NCI-H2171 (cell line): Measurements from ENCODE around the gene CUTA.

Experiments
- DNase-seq: peaks from one replicate; lab custom pipeline; 2025; lab: John Stamatoyannopoulos, UW

The CUTA gene

DNA sequence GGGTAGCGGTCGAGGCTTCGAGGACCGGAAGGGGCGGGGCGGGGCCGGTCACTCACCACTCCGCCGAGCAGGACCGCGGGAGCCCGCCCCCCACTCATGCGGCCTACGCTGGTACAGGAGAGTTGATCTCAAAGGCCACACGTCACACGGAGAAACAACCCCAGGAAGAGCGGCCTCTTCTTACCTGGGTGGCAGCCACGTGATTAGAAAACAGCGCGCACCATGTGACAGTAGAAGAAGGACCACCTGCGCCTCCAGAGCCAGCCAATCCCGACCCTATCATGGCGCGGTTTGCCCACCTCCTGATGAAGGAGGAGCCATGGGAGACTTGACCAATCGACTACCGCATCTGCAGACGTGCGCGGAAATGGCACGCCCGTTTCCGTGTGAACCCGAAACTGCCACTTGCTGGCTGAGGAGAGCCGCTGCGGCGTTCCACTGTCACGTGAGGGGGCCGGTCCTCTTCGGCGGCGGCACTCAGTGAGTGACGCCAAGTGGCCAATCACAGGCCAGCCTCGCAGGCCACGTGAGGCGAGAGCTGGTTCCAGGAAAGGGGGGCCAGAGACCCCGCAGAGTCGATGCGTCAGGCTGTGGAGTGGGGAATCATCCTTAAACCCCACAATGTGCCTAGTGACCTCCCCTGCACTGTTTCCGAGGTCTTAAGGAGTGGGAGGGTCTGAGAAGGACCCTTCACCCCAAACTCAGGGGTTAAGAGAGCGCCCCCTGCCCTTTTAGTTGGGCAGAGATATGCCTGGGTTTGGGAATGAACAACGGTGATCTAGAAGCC lies at the start of gene CUTA:
Gene CUTA, minus strand, starts transcription at position 205 of the 787 bp plus-strand sequence. Its CDS starts 107 bp downstream, at position 98.
- DNase-seq, result peak; percentile 99

DNA sequence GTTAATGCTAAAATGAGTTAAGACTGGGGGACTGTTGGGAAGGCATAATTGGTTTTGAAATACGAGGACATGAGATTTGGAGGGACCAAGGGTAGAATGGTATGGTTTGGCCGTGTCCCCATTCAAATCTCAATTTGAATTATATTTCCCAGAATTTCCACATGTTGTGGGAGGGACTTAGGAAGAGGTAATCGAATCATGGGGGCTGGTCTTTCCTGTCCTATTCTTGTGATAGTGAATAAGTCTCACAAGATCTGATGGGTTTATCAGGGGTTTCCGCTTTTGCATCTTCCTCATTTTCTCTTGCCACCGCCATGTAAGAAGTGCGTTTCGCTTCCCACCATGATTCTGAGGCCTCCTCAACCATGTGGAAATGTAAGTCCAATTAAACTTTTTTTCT lies 49.2 kb upstream of the CUTA start:
- DNase-seq, result no peak

GRCh38 chr6:33466075-33466735 lies 48.3 kb upstream of the CUTA start:
- no peak for DNase-seq

DNA sequence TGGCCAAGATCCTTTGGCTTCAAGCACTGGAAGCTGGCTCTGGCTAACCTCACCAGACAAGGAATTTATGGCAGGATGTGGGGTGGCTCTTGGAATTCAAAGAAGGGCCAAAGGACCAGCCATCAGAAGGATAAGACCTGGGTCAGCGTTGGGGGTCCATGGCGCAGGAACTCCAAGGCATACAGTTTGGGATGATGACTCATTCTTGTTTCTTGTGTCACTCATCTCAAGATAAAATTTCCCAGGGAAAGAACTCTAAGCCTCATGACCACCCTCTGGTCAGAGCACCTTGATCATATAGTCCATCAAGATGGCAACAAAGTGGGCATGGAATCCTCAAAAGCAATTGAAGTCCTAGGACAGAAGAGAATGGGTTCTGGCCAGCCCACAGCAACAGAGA lies 41.3 kb upstream of the CUTA start:
- no peak for DNase-seq

DNA sequence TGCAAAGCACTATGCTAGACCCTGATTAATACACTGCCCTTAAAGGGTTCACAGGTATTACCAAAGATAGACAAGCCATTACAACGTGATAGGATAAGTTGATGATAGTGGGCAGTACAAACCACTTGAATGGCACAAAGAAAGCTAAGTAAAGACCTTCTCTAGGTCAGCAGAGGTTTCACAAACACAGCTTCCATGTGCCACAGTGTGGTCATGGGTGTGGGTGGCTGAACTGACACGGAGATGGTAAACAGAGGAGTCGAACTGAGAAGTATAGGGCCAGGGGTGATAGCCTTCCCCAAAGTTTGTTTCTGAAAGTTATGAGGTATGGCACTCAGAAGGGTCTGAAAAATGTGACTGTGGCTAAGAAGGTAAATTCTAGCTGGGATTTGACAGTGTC lies 40.8 kb upstream of the CUTA start:
- no peak for DNase-seq

DNA sequence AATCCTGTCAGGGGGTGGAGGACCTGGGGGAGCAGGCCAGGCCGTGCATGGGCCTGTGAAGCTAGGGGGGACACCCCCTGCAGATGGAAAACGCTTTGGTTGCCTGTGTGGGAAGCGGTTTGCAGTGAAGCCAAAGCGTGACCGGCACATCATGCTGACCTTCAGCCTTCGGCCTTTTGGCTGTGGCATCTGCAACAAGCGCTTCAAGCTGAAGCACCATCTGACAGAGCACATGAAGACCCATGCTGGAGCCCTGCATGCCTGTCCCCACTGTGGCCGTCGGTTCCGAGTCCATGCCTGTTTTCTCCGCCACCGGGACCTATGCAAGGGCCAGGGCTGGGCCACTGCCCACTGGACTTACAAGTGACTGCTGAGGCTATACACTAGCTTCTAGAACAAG lies 38.2 kb upstream of the CUTA start:
- no peak for DNase-seq

GRCh38 chr6:33455051-33455450 lies 37.1 kb upstream of the CUTA start:
- DNase-seq, result no peak

DNA sequence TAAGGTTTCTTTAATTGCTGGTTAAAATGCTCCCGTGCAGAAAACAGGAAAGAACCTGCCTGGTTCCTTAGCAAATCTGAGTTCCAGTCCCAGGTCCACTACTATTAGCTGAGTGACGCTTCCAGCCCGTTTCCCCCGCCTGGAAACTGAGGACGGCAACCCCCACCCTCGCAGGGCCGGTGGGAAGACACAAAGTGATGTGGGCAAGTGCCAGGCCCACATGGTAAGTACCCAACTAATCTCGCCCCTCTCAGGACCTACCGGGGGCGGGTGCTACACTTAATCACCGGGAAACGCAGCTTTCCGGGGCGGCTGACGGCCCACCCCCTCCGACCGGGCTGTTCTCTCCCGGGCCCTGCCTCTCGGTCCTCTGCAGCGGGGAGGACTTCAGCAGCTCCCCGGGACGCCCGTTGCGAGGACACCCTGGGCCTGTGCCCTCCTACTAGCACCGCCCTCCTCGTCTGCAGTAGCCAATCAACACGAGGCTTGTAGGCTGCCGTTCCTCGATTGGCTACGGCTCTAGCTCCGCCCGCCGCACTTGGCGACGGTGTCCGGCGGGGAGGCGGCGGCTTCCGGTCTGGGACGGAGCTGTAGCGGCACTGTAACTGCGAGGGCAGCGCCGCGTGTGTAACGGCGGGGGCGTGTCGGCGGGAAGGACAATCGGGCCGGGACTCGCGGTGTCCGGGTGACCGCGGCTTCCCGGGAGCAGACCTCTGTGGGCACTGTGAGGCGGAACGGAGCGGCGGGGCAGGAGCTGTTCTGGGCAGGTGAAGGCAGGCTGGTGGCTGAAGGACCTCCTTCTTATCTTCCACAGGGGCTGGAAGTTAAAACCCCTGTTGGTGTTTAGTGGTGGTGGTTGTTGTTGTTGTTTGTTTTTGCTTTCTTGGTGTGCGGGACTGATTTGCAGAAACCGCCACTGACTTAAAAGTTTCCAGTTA lies 36.4 kb upstream of the CUTA start, which contains the start of gene ZBTB9:
Gene ZBTB9, plus strand, starts transcription at position 568 of the 938 bp plus-strand sequence. CDS start 525 bp downstream, outside the sequence.
- peak; percentile 93 for DNase-seq

DNA sequence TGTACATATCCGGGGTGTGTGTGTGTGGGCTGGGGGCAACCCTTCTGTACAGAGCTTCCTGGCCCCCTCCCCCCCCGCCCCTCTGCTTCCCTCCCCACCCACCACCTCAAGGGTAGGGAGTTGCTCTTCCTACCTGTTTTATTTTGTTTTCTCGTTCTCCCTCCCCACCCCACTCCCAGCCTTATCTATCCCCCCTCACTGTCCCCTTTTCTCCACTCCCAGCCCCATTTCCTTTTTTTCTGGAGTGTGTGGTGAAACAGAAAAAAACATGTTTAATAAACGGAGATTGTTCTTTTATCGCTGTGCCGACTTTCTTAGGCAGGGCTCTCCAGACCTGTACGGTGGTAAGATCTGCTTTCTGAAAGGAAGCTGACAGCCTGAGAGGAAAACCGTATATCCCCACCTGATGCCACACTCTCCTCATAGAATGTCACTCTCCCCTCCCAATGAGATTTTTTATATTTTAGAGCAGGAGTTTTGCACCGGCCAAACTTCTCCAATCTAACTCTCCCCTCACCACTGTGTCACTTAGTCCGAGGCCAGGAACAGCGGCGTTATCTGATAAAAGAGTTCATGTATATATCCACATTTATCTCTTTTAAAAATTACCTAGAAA lies 35.6 kb upstream of the CUTA start:
- no peak for DNase-seq

- no peak for DNase-seq
These were observed 34.6 kb upstream of the CUTA start for GRCh38 chr6:33452496-33452895.

DNA sequence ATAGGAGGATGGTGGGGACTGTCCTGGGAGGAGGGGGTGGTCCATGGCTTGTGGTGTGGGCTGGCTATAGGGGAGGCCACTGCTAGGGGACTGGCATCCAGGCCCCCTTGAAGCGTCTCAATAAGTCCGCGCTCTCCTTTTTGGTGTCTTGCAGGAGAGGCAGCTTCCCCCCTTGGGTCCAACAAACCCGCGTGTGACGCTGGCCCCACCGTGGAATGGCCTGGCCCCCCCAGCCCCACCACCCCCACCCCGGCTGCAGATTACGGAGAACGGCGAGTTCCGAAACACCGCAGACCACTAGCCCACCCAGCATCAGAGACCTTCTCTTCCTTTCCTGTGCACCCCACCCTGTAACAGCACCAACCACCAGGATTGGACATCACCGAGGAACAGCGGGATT lies 33.7 kb upstream of the CUTA start:
- no peak for DNase-seq

GRCh38 chr6:33450434-33450833 lies 32.5 kb upstream of the CUTA start:
- no peak for DNase-seq

DNA sequence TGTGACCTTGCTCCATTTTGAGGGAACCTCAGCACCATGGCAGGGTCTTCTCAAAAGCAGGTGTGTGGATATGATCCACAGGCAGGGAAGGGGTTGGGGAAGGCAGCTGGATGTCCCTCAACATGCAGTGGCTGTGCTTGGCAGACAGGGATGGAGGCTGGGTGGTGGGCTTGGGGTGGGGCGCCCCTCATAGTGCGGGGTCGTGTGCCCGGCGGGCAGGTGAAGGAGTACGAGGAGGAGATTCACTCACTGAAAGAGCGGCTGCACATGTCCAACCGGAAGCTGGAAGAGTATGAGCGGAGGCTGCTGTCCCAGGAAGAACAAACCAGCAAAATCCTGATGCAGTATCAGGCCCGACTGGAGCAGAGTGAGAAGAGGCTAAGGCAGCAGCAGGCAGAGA lies 28.4 kb upstream of the CUTA start:
- no peak for DNase-seq

DNA sequence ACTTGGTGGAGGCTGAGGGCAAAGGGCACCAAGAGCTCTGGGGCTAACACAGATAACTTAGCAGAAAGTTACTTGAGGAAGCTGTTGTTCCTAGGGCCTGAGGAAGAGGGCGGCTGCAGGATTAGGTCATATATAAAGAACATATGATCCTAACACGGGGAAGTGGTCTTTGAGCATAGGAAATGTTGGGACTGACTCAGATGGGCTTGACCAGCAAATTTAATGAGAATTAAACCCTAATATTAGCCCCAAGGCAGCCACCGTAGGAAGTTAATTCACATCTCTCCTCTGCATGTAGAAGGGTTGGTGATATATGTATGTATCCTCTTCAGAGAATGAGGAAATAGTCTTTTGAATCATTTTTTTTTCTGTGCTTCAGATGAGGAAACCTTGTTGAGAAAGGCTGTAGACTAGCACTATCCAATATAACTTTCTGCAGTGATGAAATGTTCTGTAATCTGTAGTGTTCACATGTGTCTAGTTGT lies 27.3 kb upstream of the CUTA start:
- no peak for DNase-seq

DNA sequence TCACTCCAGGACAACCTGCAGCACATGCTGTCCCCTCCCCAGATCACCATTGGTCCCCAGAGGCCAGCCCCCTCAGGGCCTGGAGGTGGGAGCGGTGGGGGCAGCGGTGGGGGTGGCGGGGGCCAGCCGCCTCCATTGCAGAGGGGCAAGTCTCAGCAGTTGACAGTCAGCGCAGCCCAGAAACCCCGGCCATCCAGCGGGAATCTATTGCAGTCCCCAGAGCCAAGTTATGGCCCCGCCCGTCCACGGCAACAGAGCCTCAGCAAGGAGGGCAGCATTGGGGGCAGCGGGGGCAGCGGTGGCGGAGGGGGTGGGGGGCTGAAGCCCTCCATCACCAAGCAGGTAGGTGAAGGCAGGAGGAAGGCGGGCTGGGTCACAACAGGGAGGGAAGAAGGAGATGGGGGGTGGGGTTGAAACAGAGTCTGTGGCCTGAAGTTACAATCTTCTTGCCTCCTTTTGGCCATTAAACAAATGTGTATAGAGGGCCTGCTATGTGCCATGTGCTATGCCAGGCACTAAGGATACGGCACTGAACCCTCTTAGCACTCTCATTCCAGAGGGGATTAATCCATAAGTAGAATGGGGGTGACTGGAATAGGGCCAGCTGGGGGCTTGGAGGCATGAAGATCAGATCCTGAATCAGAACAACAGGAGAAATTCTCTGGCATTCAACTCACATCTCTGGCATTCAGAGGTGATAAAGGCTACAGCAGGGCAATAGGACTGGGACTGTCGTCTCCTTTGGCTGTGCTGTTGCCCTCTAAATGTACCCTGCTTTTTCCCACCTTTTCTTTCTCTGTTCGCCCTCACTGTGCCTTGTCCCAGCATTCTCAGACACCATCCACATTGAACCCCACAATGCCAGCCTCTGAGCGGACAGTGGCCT lies 26.0 kb upstream of the CUTA start:
- no peak for DNase-seq

GRCh38 chr6:33443025-33443424 lies 25.1 kb upstream of the CUTA start:
- DNase-seq, result no peak

- DNase-seq, result no peak
These were observed 24.4 kb upstream of the CUTA start for GRCh38 chr6:33442283-33442682.

DNA sequence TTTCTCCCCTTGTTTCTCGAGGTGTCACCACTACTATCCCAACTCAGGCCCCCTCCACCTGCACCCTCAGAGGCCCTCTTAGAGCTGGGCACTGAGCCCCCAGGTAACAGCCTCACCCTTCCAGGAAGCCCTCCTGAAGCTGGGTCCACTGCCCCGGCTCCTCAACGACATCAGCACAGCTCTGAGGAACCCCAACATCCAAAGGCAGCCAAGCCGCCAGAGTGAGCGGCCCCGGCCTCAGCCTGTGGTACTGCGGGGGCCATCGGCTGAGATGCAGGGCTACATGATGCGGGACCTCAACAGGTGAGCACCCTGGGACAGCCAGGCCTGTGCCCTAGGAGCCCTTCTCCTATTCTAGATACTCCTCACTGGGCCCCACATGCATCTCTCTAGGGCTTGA lies 23.6 kb upstream of the CUTA start:
- no peak for DNase-seq

- no peak for DNase-seq
These were observed 22.9 kb upstream of the CUTA start for GRCh38 chr6:33440649-33441309.

- no peak for DNase-seq
These were observed 22.2 kb upstream of the CUTA start for GRCh38 chr6:33439956-33440648.
